ENCODE results near the gene ASL. TPM values are rescaled to one million over a fixed set of nuclear protein-coding genes. Genes with fewer than 3 reads are reported as not detected.
"Not testable (repeated sequence)": the region's sequence is repeated elsewhere in the genome, so short reads cannot be mapped to it uniquely, and the experiment has no call there.

ASL gene
- total RNA-seq, 1 donor from 2014 or later, result 35.9 TPM

- Mint-ChIP-seq H3K4me3 (ENCODE audit: low read depth) (no peak overlapping the region), H3K4me1 (ENCODE audit: low read depth) (peaks cover 14% of the 10 kb centered on the region), H3K27me3 (peaks cover 8% of the 10 kb centered on the region), H3K9me3 (ENCODE audit: low read depth) (no peaks in the 10 kb centered on the region), H3K36me3 (ENCODE audit: insufficient read depth) (no peaks in the 10 kb centered on the region), H3K27ac (no peak overlapping the region)
- DNase-seq (ENCODE audit: low spot score, unreplicated experiment), result no peak
- no peak for TF ChIP-seq CTCF (IDR thresholded peaks at IDR 0.05; ENCODE audit: unreplicated experiment)
Measured at GRCh38 chr7:66039094-66039670, 36.4 kb upstream of the ASL start.

GRCh38 chr7:66043681-66044497 is 31.7 kb upstream of the ASL start:
- DNase-seq (ENCODE audit: low spot score, unreplicated experiment), result no peak
- TF ChIP-seq CTCF (IDR thresholded peaks at IDR 0.05; ENCODE audit: unreplicated experiment), result no peak
- Mint-ChIP-seq H3K27ac (no peak overlapping the region), H3K4me3 (ENCODE audit: low read depth) (no peak overlapping the region), H3K9me3 (ENCODE audit: low read depth) (no peaks in the 10 kb centered on the region), H3K36me3 (ENCODE audit: insufficient read depth) (no peaks in the 10 kb centered on the region), H3K27me3 (peaks cover 8% of the 10 kb centered on the region), H3K4me1 (ENCODE audit: low read depth) (peaks cover 3% of the 10 kb centered on the region)

GRCh38 chr7:66044498-66044854 is 31.1 kb upstream of the ASL start:
- not testable (repeated sequence) for H3K4me3 Mint-ChIP-seq (ENCODE audit: low read depth); H3K4me1 Mint-ChIP-seq (ENCODE audit: low read depth); H3K27me3 Mint-ChIP-seq; H3K27ac Mint-ChIP-seq; H3K9me3 Mint-ChIP-seq (ENCODE audit: low read depth); H3K36me3 Mint-ChIP-seq (ENCODE audit: insufficient read depth); DNase-seq (ENCODE audit: low spot score, unreplicated experiment)

- Mint-ChIP-seq H3K27ac (no peak overlapping the region), H3K4me3 (ENCODE audit: low read depth) (no peak overlapping the region), H3K36me3 (ENCODE audit: insufficient read depth) (no peaks in the 10 kb centered on the region), H3K27me3 (no peaks in the 10 kb centered on the region), H3K9me3 (ENCODE audit: low read depth) (no peaks in the 10 kb centered on the region), H3K4me1 (ENCODE audit: low read depth) (no peaks in the 10 kb centered on the region)
- TF ChIP-seq CTCF (IDR thresholded peaks at IDR 0.05; ENCODE audit: unreplicated experiment), result no peak
- DNase-seq (ENCODE audit: low spot score, unreplicated experiment), result no peak
Measured at GRCh38 chr7:66047426-66047825, 28.2 kb upstream of the ASL start.

GRCh38 chr7:66049886-66050285 is 25.7 kb upstream of the ASL start:
- not testable (repeated sequence) for H3K36me3 Mint-ChIP-seq (ENCODE audit: insufficient read depth); H3K27me3 Mint-ChIP-seq; H3K27ac Mint-ChIP-seq; H3K4me1 Mint-ChIP-seq (ENCODE audit: low read depth); H3K9me3 Mint-ChIP-seq (ENCODE audit: low read depth); H3K4me3 Mint-ChIP-seq (ENCODE audit: low read depth); DNase-seq (ENCODE audit: low spot score, unreplicated experiment)

- Mint-ChIP-seq H3K27me3 (no peaks in the 10 kb centered on the region), H3K4me1 (ENCODE audit: low read depth) (peaks cover 1% of the 10 kb centered on the region), H3K27ac (no peak overlapping the region), H3K4me3 (ENCODE audit: low read depth) (no peak overlapping the region), H3K36me3 (ENCODE audit: insufficient read depth) (no peaks in the 10 kb centered on the region), H3K9me3 (ENCODE audit: low read depth) (no peaks in the 10 kb centered on the region)
- DNase-seq (ENCODE audit: low spot score, unreplicated experiment), result no peak
- TF ChIP-seq CTCF (IDR thresholded peaks at IDR 0.05; ENCODE audit: unreplicated experiment), result no peak
Measured at GRCh38 chr7:66050337-66050957, 25.2 kb upstream of the ASL start.
